GM18951 (cell line): ENCODE data around the gene PRDM16.

Source experiments
- POLR2A ChIP-seq: IDR thresholded peaks from 4 replicates; pipeline ENCODE4 v1.6.1; 2011; ENCODE audit warnings: mild to moderate bottlenecking; ENCODE audit not compliant: insufficient read length, insufficient read depth; ENCODE audit errors: extremely low read depth
- in situ Hi-C: fragments of 300-500 bp; cut with MboI; formaldehyde crosslinking; loops from one replicate; pipeline ENCODE4 v1.12.0; 2022; ENCODE audit warnings: low sequenced_read_pairs, mixed read lengths, inconsistent platforms; ENCODE audit not compliant: unreplicated experiment

The PRDM16 gene

DNA sequence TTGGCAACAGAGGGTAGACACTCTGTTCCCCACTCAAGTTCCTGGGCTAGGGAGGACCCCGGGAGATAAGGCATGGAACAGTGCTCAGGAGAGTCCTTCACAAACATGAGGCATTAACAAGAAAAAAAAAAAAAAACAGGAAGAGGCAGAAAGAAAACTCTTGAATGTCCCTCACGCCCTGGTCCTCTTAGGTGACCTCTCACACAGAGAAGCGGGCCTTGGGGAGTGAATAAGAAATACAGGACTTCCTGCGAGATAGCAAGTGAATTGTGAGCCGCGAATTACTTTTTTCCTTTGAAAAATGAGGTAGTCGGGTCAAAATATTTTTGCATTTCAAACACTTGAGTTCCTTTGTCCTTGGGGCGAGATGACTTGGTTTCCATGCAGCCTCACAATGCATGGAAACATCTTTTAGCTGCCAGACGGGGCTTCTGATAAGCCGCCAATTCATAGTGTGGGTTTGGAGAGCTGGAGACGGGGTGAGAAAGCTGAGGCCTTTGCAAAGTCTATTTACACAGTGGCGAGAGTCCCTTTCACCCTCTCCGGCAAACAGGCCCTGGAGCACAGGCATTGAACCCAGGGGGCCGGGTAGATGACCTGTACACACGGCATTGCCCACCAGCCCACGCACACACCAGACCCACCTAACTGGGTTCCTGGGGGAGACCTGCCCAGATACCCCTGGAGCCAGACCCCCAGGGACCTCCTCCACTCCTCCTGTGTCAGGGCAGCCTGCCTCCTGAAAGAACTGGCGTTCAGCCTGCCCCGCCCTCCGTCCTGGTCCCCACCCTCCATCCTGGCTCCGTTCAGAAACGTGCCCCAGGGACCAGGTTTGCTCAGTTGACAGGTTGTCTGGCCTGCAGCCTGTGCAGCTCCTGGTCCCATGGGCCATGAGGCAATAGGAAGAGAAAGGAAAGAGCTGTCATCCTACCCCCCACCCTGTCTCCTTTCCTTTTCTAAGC, 192.3 kb downstream of the PRDM16 start:
- in situ Hi-C loops: no loop called here
- TF ChIP-seq POLR2A: no peak

DNA sequence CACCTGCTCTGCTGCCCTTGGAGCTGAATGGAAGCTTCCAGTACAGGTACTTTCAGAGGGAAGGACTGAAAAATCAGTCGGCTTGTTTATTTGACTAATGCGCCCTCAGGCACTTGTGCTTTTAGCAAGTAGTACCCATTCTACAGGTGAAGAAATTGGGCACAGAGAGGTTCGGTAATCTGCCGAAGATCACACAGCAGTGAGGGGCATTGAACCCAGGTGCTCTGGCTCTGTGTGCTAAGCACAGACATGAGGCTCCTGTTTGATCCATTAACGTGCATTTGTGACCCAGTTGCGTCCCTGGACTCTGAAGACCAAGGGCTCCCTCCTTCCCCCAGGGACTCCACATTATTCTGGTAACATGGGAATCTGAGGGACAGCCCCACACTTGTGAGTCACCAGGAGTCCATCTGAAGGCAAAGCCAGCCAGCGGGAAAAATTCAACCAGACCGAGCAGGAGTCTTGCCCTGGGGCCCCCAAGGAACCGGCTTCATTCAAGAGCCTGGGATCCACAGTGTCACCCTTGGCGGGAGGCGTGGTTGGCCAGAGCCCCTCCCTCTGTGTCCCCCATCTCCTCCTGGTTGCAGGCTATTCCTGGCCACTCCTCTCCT, 193.1 kb downstream of the PRDM16 start:
- in situ Hi-C loops: no loop called here
- TF ChIP-seq POLR2A: no peak

DNA sequence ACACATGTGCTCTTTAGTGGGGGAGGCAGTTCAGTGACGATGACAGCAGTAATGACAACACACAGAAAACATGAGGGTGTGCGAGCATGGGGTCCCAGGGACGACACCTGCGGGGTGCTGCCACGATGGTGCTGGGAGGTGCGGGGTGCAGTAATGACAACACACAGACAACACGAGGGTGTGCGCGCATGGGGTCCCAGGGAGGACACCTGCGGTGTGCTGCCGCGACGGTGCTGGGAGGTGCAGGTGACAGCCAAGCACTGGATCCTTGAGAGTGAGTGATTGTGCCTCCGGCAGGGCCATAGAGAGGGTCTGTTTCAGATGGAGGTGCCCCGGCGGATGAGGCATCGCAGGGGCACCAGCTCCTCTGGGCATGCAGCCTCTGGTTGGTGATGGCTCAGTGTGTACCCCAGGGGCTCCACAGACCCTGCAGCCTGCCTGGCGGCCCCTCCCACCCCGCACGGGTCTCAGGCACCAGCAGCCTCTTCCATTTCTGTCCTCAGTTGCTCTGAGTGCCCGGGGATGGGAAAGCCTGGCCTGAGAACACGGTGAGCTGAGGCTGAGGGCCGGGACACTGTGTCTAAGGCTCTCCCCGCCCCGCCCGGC, 193.8 kb downstream of the PRDM16 start:
- in situ Hi-C loops: no loop called here
- no peak for TF ChIP-seq POLR2A

DNA sequence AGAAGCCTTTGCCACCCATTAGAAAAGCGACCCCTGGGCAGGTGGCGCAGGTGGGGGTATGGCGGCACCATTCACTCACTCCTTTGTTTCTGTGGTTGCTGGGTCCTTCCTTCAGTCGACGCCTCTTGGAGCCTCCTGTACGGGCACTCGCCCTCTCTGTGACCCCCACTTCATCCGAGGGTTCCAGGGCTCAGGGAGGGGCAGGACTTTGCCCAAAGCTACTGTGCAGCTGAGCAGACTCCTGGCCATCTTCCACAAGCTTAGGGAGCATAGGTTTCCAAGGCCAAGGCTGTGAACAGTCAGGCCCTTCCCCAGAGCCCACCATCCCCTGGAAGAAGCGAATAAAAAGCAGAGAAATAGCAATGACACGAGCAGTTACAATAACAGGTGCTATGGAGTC, 194.8 kb downstream of the PRDM16 start:
- in situ Hi-C loops: no loop called here
- TF ChIP-seq POLR2A: no peak

DNA sequence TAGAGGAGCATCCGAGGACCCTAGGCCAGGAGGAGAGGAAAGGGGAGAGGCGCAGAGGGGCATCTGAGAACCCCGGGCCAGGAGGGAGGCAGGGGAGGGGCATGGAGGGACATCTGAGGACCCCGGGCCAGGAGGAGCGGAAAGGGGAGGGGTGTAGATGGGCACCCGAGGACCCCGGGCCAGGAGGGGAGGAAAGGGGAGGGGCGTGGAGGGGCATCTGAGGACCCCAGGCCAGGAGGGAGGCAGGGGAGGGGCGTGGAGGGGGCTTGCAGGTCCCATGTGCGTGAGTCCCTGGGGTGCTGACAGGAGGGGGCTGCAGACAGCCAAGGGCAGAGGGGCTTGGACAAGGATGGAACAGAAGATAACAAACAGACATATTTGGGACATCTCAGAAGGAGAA, 195.5 kb downstream of the PRDM16 start:
- no peak for TF ChIP-seq POLR2A
- in situ Hi-C loops: no loop called here

DNA sequence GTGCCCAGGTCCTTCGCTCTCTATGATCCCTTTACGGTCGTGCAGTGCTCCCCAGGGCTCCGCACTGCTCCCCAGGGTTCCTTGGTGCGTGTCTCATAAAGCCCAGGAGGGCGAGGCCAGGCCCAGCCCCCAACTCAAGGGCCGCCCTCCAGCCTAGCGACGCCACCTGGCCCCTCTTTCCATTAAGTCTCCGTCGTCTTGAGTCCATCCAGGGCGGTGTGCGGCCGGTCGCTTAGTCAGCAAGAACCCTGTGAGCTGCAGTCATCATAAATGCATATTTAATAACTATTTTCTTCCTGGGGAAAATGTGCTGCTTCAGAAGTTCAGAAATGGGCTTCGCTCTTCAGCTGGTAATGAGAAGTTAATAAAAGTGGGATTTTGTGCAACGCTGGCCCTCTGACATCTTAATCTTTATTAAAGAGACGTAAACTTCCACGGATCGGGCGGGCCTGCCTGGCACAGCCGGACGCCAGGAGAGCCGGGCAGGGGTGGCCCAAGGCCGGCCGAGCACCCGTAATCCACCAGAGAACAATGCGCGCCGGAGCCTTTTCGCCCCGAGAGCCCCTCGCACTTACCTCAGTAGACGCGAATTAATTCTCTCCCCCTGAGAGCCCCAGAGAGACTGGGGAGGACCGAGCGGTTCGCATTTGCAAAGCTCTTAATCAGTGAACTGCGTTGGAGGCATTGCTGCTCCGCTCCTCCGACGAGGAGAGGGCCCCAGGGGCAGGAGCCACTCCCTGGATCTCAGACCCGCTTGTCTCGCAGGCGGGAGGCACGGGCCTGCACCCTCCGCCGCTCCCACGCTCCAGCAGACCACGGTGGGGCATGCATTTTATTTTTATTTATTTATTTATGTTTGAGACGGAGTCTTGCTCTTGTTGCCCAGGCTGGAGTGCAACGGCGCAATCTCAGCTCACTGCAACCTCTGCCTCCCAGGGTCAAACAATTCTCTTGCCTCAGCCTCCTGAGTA, 197.1 kb downstream of the PRDM16 start:
- no peak for TF ChIP-seq POLR2A
- in situ Hi-C loops: no loop called here

DNA sequence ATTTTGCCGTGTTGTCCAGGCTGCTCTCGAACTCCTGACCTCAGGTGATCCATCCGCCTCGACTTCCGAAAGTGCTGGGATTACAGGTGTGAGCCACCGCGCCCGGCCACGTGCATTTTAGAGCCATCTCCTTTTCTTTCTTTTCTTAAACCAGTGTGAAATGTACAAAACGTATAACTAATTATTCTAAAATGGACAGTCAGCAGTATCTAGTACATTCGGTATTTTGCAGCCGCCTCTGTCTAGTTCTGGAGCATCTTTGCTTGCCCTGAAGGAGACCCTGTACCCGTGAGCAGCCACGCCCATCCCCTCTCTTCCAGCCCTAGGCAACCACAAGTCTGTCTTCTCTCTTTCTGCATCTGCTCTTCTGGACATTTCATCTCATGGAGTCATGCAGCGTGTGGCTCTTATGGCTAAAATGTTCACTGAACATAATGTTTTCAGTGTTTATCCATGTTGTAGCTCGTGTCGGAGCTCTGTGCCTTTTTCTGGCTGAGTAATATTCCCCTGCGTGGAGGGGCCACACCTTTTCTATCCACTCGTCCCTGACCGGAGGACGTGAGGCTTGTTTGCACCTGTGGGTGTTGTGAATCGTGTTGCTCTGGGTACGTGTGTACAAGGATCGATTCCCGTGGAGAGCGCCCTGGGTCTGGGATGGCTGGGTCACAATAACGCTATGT, 198.0 kb downstream of the PRDM16 start:
- in situ Hi-C loops: no loop called here
- no peak for TF ChIP-seq POLR2A

DNA sequence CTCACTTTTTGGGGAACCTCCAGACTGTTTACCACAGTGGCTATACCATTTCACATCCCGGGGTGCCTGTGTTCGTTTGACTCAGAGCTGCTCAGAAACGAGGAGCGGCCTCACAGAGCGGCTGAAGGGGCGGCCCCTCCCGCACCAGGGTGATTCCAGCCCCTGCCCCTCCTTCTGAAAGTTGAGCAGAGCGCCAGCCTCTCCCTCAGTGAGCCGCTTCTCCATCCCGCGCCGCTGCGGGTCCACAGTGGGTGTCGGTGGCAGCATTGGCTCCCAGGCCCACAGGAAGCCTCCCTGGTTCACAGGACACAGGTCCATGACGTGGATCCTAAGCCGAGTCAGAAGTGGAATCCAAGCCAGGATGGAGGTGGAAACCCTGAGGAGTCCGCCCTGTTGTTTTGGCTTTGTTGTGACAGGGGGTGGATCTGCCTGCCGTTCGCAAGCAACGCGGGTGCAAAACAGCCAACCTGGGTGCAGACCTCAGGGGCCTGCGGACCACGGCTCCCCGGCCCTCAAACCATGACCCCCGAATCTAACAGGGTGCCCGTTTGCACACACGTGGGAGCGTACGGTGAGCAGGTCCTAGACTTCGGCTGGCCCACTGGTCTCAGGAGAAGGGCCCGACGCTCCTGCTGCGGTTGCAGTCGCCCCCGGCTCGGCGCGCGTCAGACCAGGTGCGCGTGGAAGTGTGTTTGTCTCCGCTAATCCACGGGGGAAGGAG, 198.7 kb downstream of the PRDM16 start:
- no peak for TF ChIP-seq POLR2A
- in situ Hi-C loops: no loop called here

DNA sequence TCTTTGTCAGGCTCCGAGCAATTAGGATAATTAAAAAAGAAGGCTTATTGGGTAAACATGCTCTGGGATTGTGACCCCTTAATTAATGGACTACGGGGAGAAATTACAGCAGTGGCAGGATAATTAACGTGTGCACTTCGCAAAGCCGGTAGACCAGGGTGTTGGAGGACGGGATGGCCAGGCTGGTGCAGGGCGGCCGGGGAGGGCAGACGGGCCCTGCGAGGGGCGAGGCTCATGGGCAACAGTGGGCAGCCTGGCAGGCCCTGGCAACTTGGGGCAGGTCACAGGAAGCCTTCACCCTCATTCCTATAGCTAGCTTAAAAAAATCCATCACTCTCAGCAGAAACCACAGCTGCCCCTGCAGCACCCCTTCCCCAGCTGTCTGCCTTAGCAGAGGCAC, 199.3 kb downstream of the PRDM16 start:
- in situ Hi-C loops: no loop called here
- no peak for TF ChIP-seq POLR2A

DNA sequence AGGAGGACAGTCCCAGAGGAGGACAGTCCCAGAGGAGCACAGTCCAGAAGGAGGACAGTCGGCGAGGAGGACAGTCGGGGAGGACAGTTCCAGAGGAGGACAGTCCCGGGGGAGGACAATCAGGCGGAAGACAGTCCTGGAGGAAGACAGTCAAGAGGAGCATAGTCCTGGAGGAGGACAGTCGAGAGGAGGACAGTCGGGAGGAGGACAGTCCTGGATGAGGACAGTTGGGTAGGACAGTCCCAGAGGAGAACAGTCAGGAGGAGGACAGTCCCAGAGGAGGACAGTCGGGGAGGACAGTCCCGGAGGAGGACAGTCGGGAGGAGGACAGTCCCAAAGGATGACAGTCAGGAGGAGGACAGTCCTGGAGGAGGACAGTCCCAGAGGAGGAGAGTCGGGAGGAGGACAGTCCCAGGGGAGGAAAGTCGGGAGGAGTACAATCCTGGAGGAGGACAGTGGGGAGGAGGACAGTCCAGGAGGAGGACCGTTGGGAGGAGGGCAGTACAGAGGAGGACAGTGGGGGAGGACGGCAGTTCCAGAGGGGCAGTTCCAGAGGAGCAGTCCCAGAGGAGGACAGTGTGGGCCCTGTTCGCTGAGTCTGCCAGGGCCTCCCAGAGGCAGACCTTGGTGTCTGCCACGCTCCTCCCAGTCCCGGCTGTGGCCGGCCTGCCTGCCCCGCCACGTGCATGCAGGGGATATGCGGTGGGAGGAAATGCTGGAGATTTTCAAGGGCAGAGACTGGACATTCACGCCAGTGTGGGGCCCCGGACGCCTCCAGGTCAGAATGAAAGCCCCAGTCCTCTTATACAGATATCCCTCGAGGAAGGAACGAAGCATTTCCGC, 201.6 kb downstream of the PRDM16 start:
- TF ChIP-seq POLR2A: no peak
- in situ Hi-C loops: no loop called here

DNA sequence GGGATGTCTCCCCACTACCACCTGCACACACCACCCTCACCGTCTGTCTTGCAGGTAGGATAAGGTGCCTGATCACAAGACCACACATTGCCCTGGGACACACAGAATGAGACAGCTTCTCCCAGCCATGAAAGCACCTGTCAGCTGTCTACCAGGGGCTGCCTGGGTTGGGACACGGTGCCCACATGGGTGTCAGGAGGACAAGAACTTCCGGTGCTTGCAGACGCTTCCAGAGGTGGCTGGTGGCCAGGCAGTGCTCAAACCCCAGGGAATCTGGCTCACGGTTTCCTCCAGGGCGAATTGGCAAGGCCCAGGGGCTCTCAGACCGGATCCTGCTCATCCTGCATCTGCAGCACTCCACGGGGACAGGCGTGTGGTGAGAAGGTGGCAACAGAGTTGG, 202.9 kb downstream of the PRDM16 start:
- in situ Hi-C loops: no loop called here

More for the DNA sequence above, 202.9 kb downstream of the PRDM16 start:
- no peak for TF ChIP-seq POLR2A
